ENCODE data around the gene FHIT.

- TF ChIP-seq EZH2phosphoT487 (IDR thresholded peaks at IDR 0.05; ENCODE audit: low read depth) (no peak), CTCF (IDR thresholded peaks at IDR 0.05; ENCODE audit: low read depth, low read length) (no peak)
Measured at GRCh38 chr3:61081554-61081953, 169.7 kb downstream of the FHIT start.
